ENCODE results near the gene CZIB.

DNA sequence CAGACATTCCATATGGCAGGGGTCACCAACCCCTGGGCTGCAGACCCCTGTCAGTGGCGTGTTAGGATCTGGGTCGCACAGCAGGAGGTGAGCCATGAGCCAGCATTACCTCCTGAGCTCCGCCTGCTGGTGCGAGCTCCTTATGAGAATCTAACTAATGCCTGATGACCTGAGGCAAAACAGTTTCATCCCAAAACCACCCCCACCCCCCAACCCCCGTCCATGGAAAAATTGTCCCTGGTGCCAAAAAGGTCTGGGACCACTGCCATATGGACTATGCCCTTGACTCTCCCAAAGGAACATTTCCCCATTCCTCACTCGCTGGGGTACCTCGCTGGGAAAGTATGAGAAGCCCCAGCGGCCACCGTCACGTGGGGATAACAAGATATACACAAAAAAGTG, 30.2 kb downstream of the CZIB start:
- no peak for TF ChIP-seq EZH2 (IDR thresholded peaks at IDR 0.05)
- TF ChIP-seq, protein P1, sequence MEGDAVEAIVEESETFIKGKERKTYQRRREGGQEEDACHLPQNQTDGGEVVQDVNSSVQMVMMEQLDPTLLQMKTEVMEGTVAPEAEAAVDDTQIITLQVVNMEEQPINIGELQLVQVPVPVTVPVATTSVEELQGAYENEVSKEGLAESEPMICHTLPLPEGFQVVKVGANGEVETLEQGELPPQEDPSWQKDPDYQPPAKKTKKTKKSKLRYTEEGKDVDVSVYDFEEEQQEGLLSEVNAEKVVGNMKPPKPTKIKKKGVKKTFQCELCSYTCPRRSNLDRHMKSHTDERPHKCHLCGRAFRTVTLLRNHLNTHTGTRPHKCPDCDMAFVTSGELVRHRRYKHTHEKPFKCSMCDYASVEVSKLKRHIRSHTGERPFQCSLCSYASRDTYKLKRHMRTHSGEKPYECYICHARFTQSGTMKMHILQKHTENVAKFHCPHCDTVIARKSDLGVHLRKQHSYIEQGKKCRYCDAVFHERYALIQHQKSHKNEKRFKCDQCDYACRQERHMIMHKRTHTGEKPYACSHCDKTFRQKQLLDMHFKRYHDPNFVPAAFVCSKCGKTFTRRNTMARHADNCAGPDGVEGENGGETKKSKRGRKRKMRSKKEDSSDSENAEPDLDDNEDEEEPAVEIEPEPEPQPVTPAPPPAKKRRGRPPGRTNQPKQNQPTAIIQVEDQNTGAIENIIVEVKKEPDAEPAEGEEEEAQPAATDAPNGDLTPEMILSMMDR (IDR thresholded peaks at IDR 0.05), result no peak

Measured in neural progenitor cell (in vitro differentiated cells).